Common myeloid progenitor, CD34-positive (primary cell): ENCODE measurements around the gene NFIA.

ENCODE experiments used
- CTCF ChIA-PET: fragments of 350-600 bp; sonication (Branson Sonifier 250); formaldehyde crosslinking; loops from one replicate; lab custom pipeline; 2021; ENCODE audit warnings: antibody characterized with exemption; lab: Charles Lee
- POLR2A ChIA-PET: fragments of 350-600 bp; sonication (Branson Sonifier 250); formaldehyde crosslinking; loops from one replicate; lab custom pipeline; 2021; ENCODE audit warnings: antibody characterized with exemption; lab: Charles Lee
- DNase-seq, 3 donors: peaks; one replicate each; pipeline versions ENCODE4 v3.0.0 to v3.0.0-alpha.2; 2013
- H3K27ac ChIP-seq, 2 experiments: 1 replicate in 1 of 2; 2 replicates in 1 of 2; pipeline ENCODE4 v1.7.0; 2013; ENCODE audit warnings: inconsistent platforms in 2 of 2, low read length in 2 of 2, mild to moderate bottlenecking in 2 of 2, low read depth in 1 of 2, moderate library complexity in 1 of 2; ENCODE audit not compliant: severe bottlenecking in 2 of 2, insufficient read depth in 1 of 2, poor library complexity in 1 of 2
- H3K27me3 ChIP-seq, 5 experiments: replicated peaks in 2 of 5; 1 replicate in 3 of 5; 2 replicates in 2 of 5; pipeline versions ENCODE4 v1.6.1 to v1.7.0; 2013; ENCODE audit warnings: low read length in 4 of 5, mild to moderate bottlenecking in 2 of 5, moderate library complexity in 2 of 5, inconsistent platforms in 1 of 5; ENCODE audit not compliant: insufficient read depth in 5 of 5, control insufficient read depth in 4 of 5
- H3K36me3 ChIP-seq, 4 experiments: 1 replicate in 2 of 4; 2 replicates in 2 of 4; pipeline versions ENCODE4 v1.6.1 to v1.7.0; 2013; ENCODE audit warnings: low read length in 3 of 4, control low read depth in 1 of 4, mild to moderate bottlenecking in 1 of 4; ENCODE audit not compliant: control insufficient read depth in 4 of 4, insufficient read depth in 4 of 4
- H3K4me1 ChIP-seq, 4 experiments: 1 replicate in 3 of 4; 2 replicates in 1 of 4; pipeline versions ENCODE4 v1.6.1 to v1.7.1; 2013; ENCODE audit warnings: low read length in 3 of 4, mild to moderate bottlenecking in 3 of 4, control low read depth in 1 of 4, inconsistent platforms in 1 of 4, moderate library complexity in 1 of 4; ENCODE audit not compliant: control insufficient read depth in 4 of 4, insufficient read depth in 4 of 4; ENCODE audit errors: control extremely low read depth in 1 of 4
- H3K4me3 ChIP-seq, 7 experiments: 1 replicate in 4 of 7; 2 replicates in 3 of 7; pipeline versions ENCODE4 v1.5.1 to v1.7.0; 2013; ENCODE audit warnings: mild to moderate bottlenecking in 7 of 7, low read length in 6 of 7, moderate library complexity in 6 of 7, inconsistent platforms in 2 of 7, low read depth in 2 of 7, control low read depth in 1 of 7; ENCODE audit not compliant: insufficient read depth in 4 of 7, control insufficient read depth in 1 of 7; ENCODE audit errors: extremely low read depth in 1 of 7
- H3K9me3 ChIP-seq, 5 experiments: 1 replicate in 4 of 5; 2 replicates in 1 of 5; pipeline versions ENCODE4 v1.6.1 to v1.7.1; 2013; ENCODE audit warnings: low read length in 4 of 5, mild to moderate bottlenecking in 2 of 5, inconsistent platforms in 1 of 5, low read depth in 1 of 5, moderate library complexity in 1 of 5; ENCODE audit not compliant: control insufficient read depth in 4 of 5, insufficient read depth in 2 of 5; ENCODE audit errors: control extremely low read depth in 1 of 5
- WGBS: methylation state at CpG from one replicate; pipeline ENCODE4 v1.1.5; 2013; ENCODE audit not compliant: insufficient coverage; 5-methylcytosine and 5-hydroxymethylcytosine counted together

Gene NFIA

DNA sequence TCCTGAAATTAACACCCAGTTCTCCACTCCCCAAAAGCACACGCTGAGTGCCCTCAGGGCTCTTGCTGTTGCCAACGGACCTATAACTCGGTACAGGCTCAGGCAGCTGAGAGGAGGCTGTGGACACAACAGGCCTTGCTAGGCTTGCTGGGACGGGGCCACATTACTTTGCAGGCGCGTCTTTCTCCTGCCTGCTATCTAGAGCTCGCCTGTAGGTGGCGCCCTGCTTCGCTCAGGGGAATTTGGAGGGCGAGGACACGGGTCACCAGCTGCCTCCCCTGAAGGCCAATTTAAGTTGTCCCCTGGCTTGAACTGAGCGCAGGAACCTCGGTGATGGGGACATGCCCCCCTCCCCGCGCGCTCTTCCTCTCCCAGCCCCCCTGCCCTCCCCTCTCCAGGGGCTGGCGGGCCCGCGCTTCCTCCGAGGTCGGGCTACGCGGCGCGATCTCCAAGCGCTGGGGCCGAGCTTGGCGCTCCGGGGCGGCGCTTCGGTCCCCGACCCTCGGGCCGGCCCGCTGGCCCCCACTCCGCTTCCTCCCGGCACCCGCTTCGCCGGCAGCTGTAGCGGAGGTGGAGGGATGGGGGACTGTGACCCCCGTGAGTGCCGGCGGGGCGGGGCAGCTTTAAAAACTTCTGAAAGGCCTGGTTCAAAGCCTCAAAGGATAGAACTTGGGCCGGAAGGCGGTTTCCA is 32.4 kb upstream of the NFIA start:
- ChIA-PET CTCF (interaction anchor here (0.7 to 12.6 kb wide), 30 partner anchors 9 to 403 kb away, joined by 3 to 164 read pairs (median 4); partner anchors contain the start of gene NFIA), POLR2A (interaction anchor here (1.0 to 1.8 kb wide), 5 partner anchors 26 to 403 kb away, joined by 4 to 14 read pairs (median 5); partner anchors contain the start of gene NFIA)
- Histone ChIP-seq H3K4me3 (peak overlapping the region; percentile 55 to 91 (median 75)), H3K4me1 (peaks cover 14 to 46% (median 42%) of the 10 kb centered on the region in 4 experiments), H3K27me3 (peaks cover 0 to 13% (median 0%) of the 10 kb centered on the region in 5 experiments), H3K9me3 (no peaks in the 10 kb centered on the region), H3K27ac (peak overlapping the region; percentile 58 to 81), H3K36me3 (no peaks in the 10 kb centered on the region)
- WGBS = 0% methylated on average over 40 of the region's 48 CpGs
- peak; percentile 95 to 99 (median 98) for DNase-seq

DNA sequence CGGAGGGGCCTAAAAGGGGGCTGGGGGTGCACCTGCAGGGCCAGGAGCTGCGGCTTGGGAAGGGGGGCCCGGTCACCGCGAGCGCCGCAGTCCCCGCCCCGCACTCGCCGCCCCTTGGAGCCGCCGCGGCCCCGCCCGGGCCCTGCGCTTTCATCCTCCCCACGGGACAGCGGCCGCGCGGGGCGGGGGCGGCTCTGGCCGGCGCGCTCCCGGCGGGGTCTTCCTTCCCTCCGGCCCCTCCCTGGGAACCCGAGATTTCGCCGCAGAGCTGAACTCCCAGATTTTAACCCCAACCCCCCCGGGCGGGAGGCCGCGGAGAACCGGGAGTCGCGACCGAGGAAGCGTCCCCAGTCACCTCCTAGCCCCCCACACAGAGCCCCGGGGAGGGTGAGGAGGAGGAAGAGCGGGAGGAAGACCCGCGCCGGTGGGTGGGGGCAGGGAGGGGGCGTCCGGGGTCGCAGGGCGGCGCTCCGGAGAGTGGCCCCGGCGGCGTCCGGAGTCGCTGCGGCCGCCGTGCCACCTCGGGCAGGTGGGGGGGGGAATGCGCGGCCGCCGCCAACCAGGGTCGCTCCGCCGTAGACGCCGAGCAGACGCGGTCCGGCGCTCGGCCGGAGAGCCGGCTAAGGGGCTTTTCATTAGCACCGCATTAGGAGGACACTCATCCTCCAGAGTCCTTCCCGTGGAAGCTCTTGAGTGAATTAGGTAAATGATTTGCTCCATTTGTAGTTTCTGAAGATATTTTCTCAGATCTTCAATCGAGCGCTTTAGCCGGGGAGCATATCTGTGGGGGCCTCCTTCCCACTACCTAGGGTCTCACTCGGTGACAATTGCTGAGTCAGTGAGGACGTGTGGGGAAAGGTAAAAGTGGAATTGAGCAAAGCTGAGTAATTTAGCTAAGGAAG is 31.6 kb upstream of the NFIA start:
- CTCF ChIA-PET = interaction anchor here (0.7 to 12.6 kb wide), 27 partner anchors 9 to 620 kb away, joined by 3 to 164 read pairs (median 4); partner anchors contain the start of gene NFIA
- Histone ChIP-seq H3K27ac (peak overlapping the region; percentile 58 to 81), H3K9me3 (no peaks in the 10 kb centered on the region), H3K4me3 (peak overlapping the region; percentile 55 to 91 (median 75)), H3K36me3 (no peaks in the 10 kb centered on the region), H3K27me3 (peaks cover 0 to 13% (median 0%) of the 10 kb centered on the region in 5 experiments), H3K4me1 (peaks cover 14 to 47% (median 42%) of the 10 kb centered on the region in 4 experiments)
- peak in 2 of 3 donors; percentile 54 to 67 for DNase-seq
- POLR2A ChIA-PET = interaction anchor here (0.9 to 1.8 kb wide), 6 partner anchors 25 to 403 kb away, joined by 3 to 14 read pairs (median 5); partner anchors contain the start of gene NFIA
- WGBS = 0% methylated on average over 44 of the region's 85 CpGs

DNA sequence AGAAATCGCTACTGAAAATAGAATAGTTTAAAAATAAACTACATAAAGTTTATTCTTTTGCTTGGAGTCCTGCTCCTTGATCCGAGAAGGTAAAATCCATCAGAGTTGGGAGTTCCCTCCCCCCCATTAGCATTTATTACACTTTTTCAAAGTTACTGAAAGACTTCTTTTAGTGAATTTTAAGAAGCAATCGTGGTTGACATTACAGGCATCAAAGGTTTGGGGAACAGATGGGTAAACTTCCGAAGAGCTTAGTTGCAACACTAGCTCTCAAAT is 31.0 kb upstream of the NFIA start:
- CTCF ChIA-PET = interaction anchor here (0.8 to 4.1 kb wide), 6 partner anchors 8 to 620 kb away, joined by 3 to 36 read pairs (median 4); partner anchors contain the start of gene NFIA
- Histone ChIP-seq H3K27ac (peak overlapping the region in 1 of 2 experiments; percentile 81), H3K4me1 (peaks cover 14 to 51% (median 42%) of the 10 kb centered on the region in 4 experiments), H3K9me3 (no peaks in the 10 kb centered on the region), H3K4me3 (peak overlapping the region in 6 of 7 experiments; percentile 66 to 91 (median 78)), H3K27me3 (peaks cover 0 to 13% (median 0%) of the 10 kb centered on the region in 5 experiments), H3K36me3 (no peaks in the 10 kb centered on the region)
- no peak for DNase-seq
- POLR2A ChIA-PET = interaction anchor here (0.9 kb wide), 1 partner anchor 27 kb away, joined by 3 read pairs; no protein-coding TSS in a partner anchor
- no CpG with 5 or more reads among the region's 4 CpGs for WGBS

DNA sequence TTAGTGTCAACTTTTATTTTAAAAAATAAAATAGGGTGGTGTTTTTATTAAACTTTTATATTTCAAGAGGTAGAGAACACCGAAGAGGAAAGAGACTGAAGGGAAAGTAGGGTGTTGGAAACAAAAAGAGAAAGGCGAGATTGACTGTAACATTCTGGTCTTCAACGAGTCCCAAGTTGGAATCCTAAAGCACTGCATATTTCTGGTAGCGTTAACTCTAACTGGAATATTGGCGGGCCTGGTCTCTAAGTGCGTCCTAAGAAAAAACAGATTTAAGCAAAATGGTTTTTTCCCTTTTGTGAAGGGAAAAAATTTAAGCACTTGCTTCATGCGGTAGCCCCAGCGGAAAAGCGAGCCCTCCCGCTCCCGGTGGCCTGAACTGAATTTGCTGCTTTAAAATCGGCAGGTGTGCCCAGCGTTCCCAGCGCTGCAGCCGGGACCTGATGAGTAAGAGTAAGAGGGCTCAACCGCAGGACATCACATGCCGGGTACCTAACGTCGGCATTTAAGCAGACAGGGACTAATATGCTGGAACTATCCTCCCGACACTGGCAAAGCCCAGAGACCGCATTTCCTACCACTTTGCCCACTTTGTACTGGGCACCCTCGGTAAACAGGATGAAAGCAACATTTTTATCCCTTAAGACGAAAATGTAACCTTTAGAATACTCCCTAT is 30.5 kb upstream of the NFIA start:
- H3K9me3 ChIP-seq = no peaks in the 10 kb centered on the region
- ChIA-PET CTCF (interaction anchor here (0.8 to 4.1 kb wide), 8 partner anchors 8 to 619 kb away, joined by 3 to 36 read pairs (median 3); partner anchors contain the start of gene NFIA), POLR2A (interaction anchor here (0.8 to 0.9 kb wide), 2 partner anchors 25 to 26 kb away, joined by 3 read pairs; no protein-coding TSS in a partner anchor)
- 85% methylated on average over 21 of the region's 23 CpGs for WGBS
- H3K36me3 ChIP-seq = no peaks in the 10 kb centered on the region
- peak overlapping the region in 1 of 2 experiments; percentile 81 for H3K27ac ChIP-seq
- peak in 1 of 3 donors; percentile 34 for DNase-seq
- H3K4me3 ChIP-seq = peak overlapping the region in 2 of 7 experiments; percentile 81 to 91
- peaks cover 0 to 12% (median 0%) of the 10 kb centered on the region in 5 experiments for H3K27me3 ChIP-seq
- H3K4me1 ChIP-seq = peaks cover 14 to 56% (median 43%) of the 10 kb centered on the region in 4 experiments

DNA sequence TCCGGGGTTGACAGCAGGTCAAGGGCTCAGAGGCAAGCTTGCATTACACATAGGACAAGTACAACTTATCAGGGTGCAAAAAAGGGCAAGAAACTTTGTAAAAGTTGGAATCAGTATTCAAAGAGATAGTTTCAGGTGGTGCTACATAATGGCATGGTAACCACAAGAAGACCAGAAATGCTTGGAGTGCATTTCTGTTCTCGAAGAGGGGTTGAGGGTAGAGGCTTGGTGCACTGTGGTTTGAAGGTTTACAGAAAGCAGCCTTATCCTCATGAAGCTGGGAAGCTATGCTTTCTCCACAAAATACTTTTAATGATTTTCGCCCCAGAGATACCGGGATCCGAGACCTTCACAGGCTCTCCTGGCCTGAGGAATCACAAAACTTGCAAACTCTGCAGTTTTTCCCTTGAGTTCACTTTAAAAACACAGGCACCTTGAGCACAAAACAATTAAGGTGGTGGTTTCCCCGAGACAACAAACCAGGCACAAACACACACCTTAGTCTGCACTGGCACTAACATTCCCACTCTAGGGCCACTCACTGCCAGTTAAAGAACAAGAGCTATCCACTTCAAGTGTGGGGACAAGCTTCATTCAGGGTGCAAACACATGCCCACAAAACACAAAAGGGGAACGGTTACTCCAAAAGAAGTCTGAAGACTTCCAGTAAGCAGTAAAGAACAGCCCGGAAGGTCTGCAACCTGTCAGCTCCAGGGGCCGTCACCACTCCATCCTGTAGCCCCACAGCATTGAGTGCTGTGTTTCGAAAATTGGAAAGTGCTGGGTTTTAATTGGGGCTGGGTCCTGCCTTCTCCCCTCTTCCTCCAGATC is 29.8 kb upstream of the NFIA start:
- 39% methylated on average over 7 of the region's 10 CpGs for WGBS
- POLR2A ChIA-PET = interaction anchor here (0.6 to 0.8 kb wide), 3 partner anchors 24 to 61 kb away, joined by 3 to 5 read pairs (median 3); no protein-coding TSS in a partner anchor
- Histone ChIP-seq H3K9me3 (no peaks in the 10 kb centered on the region), H3K27me3 (peaks cover 0 to 10% (median 0%) of the 10 kb centered on the region in 5 experiments), H3K27ac (peak overlapping the region; percentile 21 to 71), H3K4me3 (peak overlapping the region in 6 of 7 experiments; percentile 56 to 91 (median 72)), H3K4me1 (peaks cover 14 to 57% (median 47%) of the 10 kb centered on the region in 4 experiments), H3K36me3 (no peaks in the 10 kb centered on the region)
- CTCF ChIA-PET = interaction anchor here (0.9 to 1.8 kb wide), 5 partner anchors 25 to 289 kb away, joined by 3 to 4 read pairs (median 3); no protein-coding TSS in a partner anchor
- peak in 2 of 3 donors; percentile 60 to 67 for DNase-seq
